Activated T-helper 2 cell treated with anti-CD3 and anti-CD28 coated beads, Interferon-gamma antibody, Interleukin-2, Interleukin-4, amounts not matched to agents 10 μg/mL and 5 μg/mL and 100 μg/mL, durations not matched to agents 14 hours and 24 hours and 36 hours (primary cell): ENCODE results near the gene OR2V2. TPM values are rescaled to one million over a fixed set of nuclear protein-coding genes. Genes with fewer than 3 reads are reported as not detected.

Experiments used
- DNase-seq: peaks from one replicate; pipeline ENCODE4 v3.0.0; 2021; ENCODE audit warnings: low spot score
- H3K27ac Mint-ChIP-seq: one replicate; pipeline ENCODE4 v1.8.0; 2021; ENCODE audit warnings: mixed read lengths
- H3K27me3 Mint-ChIP-seq: one replicate; pipeline ENCODE4 v1.8.0; 2021; ENCODE audit warnings: low read depth, mixed read lengths
- H3K36me3 Mint-ChIP-seq: one replicate; pipeline ENCODE4 v1.8.0; 2021; ENCODE audit warnings: low read depth, mixed read lengths
- H3K4me1 Mint-ChIP-seq: one replicate; pipeline ENCODE4 v1.8.0; 2021; ENCODE audit warnings: low read depth, mixed read lengths
- H3K4me3 Mint-ChIP-seq: one replicate; pipeline ENCODE4 v1.8.0; 2021; ENCODE audit warnings: low read depth, mild to moderate bottlenecking, moderate library complexity, mixed read lengths
- H3K9me3 Mint-ChIP-seq: one replicate; pipeline ENCODE4 v1.8.0; 2021; ENCODE audit warnings: mixed read lengths
- intact Hi-C: fragments of 100-400 bp; cut with micrococcal nuclease; formaldehyde crosslinking; loops from one replicate; pipeline ENCODE4 v1.15.1; 2023
- total RNA-seq: library from RNA; stranded (reverse); gene quantifications from 2 replicates; pipeline ENCODE4 v1.2.3, GENCODE V29; 2022

The OR2V2 gene
- total RNA-seq, 1 donor from 2014 or later: not detected

DNA sequence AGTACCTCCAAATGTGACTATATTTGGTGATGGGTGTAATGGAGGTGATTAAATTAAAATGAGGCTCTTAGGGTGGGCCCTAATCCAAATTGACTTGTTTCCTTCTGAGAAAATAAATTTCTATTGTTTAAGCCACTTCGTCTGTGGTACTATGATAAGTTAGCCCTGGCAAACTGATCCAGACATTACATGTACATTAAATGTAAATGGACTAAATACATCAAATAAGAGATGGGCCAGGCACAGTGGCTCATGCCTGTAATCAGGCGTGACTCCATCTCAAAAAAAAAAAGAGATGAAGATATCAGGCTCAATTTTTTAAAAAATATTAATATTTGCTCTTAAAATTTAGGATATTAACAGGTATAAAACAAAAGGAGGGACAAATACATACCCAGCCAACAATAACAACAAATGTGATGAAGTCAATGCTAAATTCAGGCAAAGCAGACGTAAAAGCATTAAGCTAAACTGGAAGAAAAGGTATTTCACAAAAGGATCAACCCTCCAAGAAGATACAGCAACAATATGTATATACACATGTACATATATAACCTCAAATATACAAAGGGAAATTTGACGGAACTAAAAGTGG, 10.9 kb upstream of the OR2V2 start:
- Mint-ChIP-seq H3K27ac (no peak overlapping the region), H3K4me1 (no peaks in the 10 kb centered on the region), H3K27me3 (peaks cover 17% of the 10 kb centered on the region), H3K9me3 (peaks cover 19% of the 10 kb centered on the region), H3K4me3 (no peak overlapping the region), H3K36me3 (no peaks in the 10 kb centered on the region)
- intact Hi-C loops: no loop called here
- no peak for DNase-seq

GRCh38 chr5:181138258-181138657, 9.1 kb upstream of the OR2V2 start:
- H3K27ac Mint-ChIP-seq: no peak overlapping the region
- H3K36me3 Mint-ChIP-seq: no peaks in the 10 kb centered on the region
- peaks cover 19% of the 10 kb centered on the region for H3K9me3 Mint-ChIP-seq
- H3K27me3 Mint-ChIP-seq: peaks cover 8% of the 10 kb centered on the region
- H3K4me3 Mint-ChIP-seq: no peak overlapping the region
- no peaks in the 10 kb centered on the region for H3K4me1 Mint-ChIP-seq
- intact Hi-C loops: no loop called here
- DNase-seq: no peak

GRCh38 chr5:181140766-181141165, 6.6 kb upstream of the OR2V2 start:
- H3K27me3 Mint-ChIP-seq: peaks cover 3% of the 10 kb centered on the region
- H3K27ac Mint-ChIP-seq: no peak overlapping the region
- DNase-seq: no peak
- no peak overlapping the region for H3K4me3 Mint-ChIP-seq
- no peaks in the 10 kb centered on the region for H3K36me3 Mint-ChIP-seq
- intact Hi-C loops: no loop called here
- peaks cover 19% of the 10 kb centered on the region for H3K9me3 Mint-ChIP-seq
- no peaks in the 10 kb centered on the region for H3K4me1 Mint-ChIP-seq

GRCh38 chr5:181142054-181142453, 5.3 kb upstream of the OR2V2 start:
- Mint-ChIP-seq H3K4me3 (no peak overlapping the region), H3K9me3 (peaks cover 19% of the 10 kb centered on the region), H3K27ac (no peak overlapping the region), H3K4me1 (no peaks in the 10 kb centered on the region), H3K27me3 (peaks cover 3% of the 10 kb centered on the region), H3K36me3 (no peaks in the 10 kb centered on the region)
- intact Hi-C loops: no loop called here
- DNase-seq: no peak

DNA sequence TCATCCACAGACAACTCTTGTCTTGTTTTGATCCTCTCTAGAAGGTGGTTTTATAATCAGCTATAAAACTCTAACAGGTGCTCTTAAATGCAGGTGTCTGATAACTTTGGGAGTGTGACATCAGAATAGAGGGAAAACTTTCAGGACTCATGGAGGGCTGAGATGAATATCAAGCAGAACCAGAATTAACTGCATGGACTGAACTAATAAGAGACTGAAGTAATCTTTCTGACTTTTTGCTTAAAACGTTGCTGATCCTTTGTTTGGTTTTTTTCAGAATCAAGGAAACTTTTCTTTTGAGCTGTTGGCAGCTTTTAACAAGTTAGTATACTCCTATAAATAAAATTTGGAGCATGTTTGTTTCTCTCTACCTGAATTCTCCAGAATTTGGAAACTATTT, 2.3 kb upstream of the OR2V2 start:
- Mint-ChIP-seq H3K4me1 (no peaks in the 10 kb centered on the region), H3K27me3 (peaks cover 5% of the 10 kb centered on the region), H3K4me3 (no peak overlapping the region), H3K27ac (no peak overlapping the region), H3K36me3 (no peaks in the 10 kb centered on the region), H3K9me3 (peaks cover 3% of the 10 kb centered on the region)
- intact Hi-C loops: no loop called here
- DNase-seq: no peak

GRCh38 chr5:181149355-181149754, 2.0 kb downstream of the OR2V2 start:
- Mint-ChIP-seq H3K36me3 (no peaks in the 10 kb centered on the region), H3K4me3 (no peak overlapping the region), H3K4me1 (peaks cover 6% of the 10 kb centered on the region), H3K27ac (no peak overlapping the region), H3K9me3 (no peaks in the 10 kb centered on the region), H3K27me3 (peaks cover 3% of the 10 kb centered on the region)
- intact Hi-C loops: no loop called here
- no peak for DNase-seq

DNA sequence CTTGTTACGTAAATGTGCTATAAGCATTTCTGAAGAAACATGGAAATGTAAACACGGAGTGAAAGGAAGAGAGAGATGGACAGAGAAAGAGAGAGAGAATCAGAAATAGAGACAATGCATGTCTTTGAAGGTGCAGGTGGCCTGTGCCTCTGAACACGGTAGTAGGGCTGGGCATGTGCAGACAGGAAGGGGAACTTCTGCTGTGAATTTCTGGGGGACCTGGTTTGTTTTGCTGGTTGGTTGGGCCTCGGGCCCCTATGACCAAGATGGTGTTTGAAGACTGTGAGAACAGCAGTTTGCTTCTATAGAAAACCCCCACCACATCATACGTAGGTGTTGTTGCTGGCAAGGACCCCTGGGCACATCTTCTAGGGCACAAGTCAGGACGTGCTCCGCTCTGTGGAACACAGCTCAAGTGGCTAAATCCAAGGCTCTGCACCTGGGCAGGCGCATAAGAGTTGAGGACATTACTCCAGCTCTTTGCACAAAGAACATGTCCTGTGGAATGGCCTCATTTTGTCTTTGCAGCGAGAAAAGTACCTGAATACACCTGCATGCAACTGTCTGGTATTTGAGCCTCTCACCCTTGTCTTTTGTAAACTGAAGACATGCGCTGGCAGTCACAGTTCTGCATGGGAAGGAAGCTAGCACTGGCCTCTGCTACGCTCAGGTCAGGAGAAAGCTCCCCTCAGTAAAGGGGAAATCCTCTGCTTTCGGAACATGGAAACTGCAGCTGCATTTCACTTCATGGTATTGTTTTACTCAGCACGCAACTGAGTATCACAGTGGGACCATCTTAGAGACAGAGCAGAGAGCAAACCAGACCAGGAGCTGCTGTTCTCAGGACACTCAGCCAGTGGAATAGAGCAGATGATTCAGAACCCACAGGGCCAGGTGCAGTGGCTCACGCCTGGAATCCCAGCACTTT, 2.7 kb downstream of the OR2V2 start:
- Mint-ChIP-seq H3K4me3 (no peak overlapping the region), H3K36me3 (no peaks in the 10 kb centered on the region), H3K27ac (no peak overlapping the region), H3K9me3 (peaks cover 3% of the 10 kb centered on the region), H3K27me3 (peaks cover 3% of the 10 kb centered on the region), H3K4me1 (peaks cover 8% of the 10 kb centered on the region)
- intact Hi-C loops: no loop called here
- DNase-seq: no peak

DNA sequence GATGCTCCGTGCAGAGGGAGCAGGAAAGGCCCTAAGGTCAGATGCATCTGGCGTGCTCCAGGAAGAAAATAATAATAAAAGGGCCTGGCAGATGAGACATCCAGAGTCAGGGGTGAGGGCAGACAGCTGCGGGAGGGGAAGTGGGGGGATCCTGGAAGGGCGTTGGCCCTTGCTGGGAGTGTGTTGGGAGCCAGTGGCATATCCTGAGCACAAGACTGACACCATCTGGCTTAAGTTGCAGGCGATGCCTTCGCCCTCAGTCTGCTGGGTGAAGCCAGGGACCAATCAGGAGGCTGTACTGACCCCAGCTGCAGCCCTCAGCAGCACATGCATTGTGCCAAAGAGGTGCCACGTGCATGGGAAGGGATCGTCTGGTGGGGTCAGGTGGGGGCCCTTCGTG, 3.8 kb downstream of the OR2V2 start:
- no peak for DNase-seq
- no peaks in the 10 kb centered on the region for H3K36me3 Mint-ChIP-seq
- intact Hi-C loops: no loop called here
- peaks cover 4% of the 10 kb centered on the region for H3K9me3 Mint-ChIP-seq
- H3K27ac Mint-ChIP-seq: no peak overlapping the region
- peaks cover 3% of the 10 kb centered on the region for H3K27me3 Mint-ChIP-seq
- peaks cover 8% of the 10 kb centered on the region for H3K4me1 Mint-ChIP-seq
- H3K4me3 Mint-ChIP-seq: no peak overlapping the region

GRCh38 chr5:181152406-181152805, 5.0 kb downstream of the OR2V2 start:
- DNase-seq: no peak
- Mint-ChIP-seq H3K27ac (no peak overlapping the region), H3K27me3 (peaks cover 3% of the 10 kb centered on the region), H3K4me1 (peaks cover 8% of the 10 kb centered on the region), H3K4me3 (no peak overlapping the region), H3K9me3 (peaks cover 4% of the 10 kb centered on the region), H3K36me3 (no peaks in the 10 kb centered on the region)
- intact Hi-C loops: no loop called here

DNA sequence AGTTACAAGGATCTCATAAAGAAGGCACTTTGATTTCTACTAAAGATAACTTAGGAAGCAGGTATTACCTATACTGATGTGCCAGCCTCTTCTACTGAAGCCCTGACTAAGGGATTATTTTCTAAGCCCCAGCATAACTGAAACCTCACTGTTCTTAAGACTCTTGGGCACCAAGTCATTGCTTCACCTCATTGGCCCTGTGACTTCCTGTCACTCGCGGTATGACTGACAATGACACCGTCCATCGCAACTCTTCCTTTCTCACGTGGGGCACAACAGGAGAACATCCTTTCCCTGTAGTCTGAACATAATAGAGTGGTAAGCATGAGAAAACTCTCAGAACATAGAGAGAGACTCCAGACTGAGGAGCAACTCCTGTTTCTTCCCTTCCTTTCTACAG, 6.4 kb downstream of the OR2V2 start:
- no peak overlapping the region for H3K4me3 Mint-ChIP-seq
- peaks cover 4% of the 10 kb centered on the region for H3K9me3 Mint-ChIP-seq
- DNase-seq: no peak
- H3K27ac Mint-ChIP-seq: no peak overlapping the region
- intact Hi-C loops: no loop called here
- H3K36me3 Mint-ChIP-seq: no peaks in the 10 kb centered on the region
- peaks cover 8% of the 10 kb centered on the region for H3K4me1 Mint-ChIP-seq
- peaks cover 10% of the 10 kb centered on the region for H3K27me3 Mint-ChIP-seq

- DNase-seq: no peak
Measured at GRCh38 chr5:181156758-181157157, 9.4 kb downstream of the OR2V2 start.

DNA sequence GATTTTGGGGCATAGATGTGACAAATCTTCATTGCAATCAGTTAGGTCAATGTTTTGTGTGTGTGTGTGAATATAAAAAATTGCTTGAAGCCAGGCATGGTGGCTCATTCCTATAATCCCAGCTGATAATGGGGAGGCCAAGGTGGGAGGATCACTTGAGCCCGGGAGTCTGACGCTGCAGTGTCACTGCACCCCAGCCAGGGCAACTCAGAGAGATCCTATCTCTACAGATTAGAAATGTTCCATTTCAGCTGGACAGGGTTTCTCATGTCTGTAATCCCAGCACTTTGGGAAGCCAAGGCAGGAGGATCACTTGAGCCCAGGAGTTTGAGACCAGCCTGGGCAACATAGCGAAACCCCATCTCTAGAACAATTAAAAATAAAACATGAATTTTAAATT, 11.5 kb downstream of the OR2V2 start:
- Mint-ChIP-seq H3K4me1 (peaks cover 33% of the 10 kb centered on the region), H3K4me3 (no peak overlapping the region), H3K9me3 (peaks cover 4% of the 10 kb centered on the region), H3K27me3 (peaks cover 7% of the 10 kb centered on the region), H3K27ac (no peak overlapping the region), H3K36me3 (no peaks in the 10 kb centered on the region)
- intact Hi-C loops: loop anchor here (1.0 kb wide), 1 partner anchor 25 kb away; no protein-coding TSS in a partner anchor
- DNase-seq: no peak

More at GRCh38 chr5:181156758-181157157, 9.4 kb downstream of the OR2V2 start:
- peaks cover 4% of the 10 kb centered on the region for H3K9me3 Mint-ChIP-seq
- H3K4me1 Mint-ChIP-seq: peaks cover 24% of the 10 kb centered on the region
- no peak overlapping the region for H3K27ac Mint-ChIP-seq
- H3K27me3 Mint-ChIP-seq: peaks cover 8% of the 10 kb centered on the region
- no peaks in the 10 kb centered on the region for H3K36me3 Mint-ChIP-seq
- intact Hi-C loops: no loop called here
- no peak overlapping the region for H3K4me3 Mint-ChIP-seq
